Measurements from ENCODE around the gene LRRC8E.
A peak's percentile ranks its signal among the peaks of the same experiment; 100 is the strongest.

- TF ChIP-seq STAT1 (conservative IDR thresholded peaks at IDR 0.05), result no peak
- TF ChIP-seq EGR1 (IDR thresholded peaks at IDR 0.05; ENCODE audit: borderline replicate concordance in 1 of 2, low read depth in 2 of 2, low read length in 2 of 2), result no peak
- TF ChIP-seq FOS (IDR thresholded peaks at IDR 0.05; ENCODE audit: borderline replicate concordance, extremely low read depth, insufficient read length), result no peak
- no peak for TF ChIP-seq MEF2A (IDR thresholded peaks at IDR 0.05; ENCODE audit: insufficient read depth, low read depth, low read length)
- no peak for TF ChIP-seq EZH2 (IDR thresholded peaks at IDR 0.05; ENCODE audit: borderline replicate concordance, control insufficient read depth, low read depth, low read length)
- no peak for TF ChIP-seq TAF1 (IDR thresholded peaks at IDR 0.05; ENCODE audit: borderline replicate concordance, low read depth, low read length)
- TF ChIP-seq CTCF (IDR thresholded peaks at IDR 0.05 in 2 of 3, conservative IDR thresholded peaks at IDR 0.05 in 1 of 3; ENCODE audit: control insufficient read depth in 2 of 3, extremely low read depth in 1 of 3, insufficient read depth in 1 of 3, low read depth in 3 of 3, low read length in 3 of 3), result no peak
- TF ChIP-seq POLR2A (IDR thresholded peaks at IDR 0.05; ENCODE audit: low read depth, low read length), result peak; percentile 18; the same call in 1 of the 2 replicates
- TF ChIP-seq NBN (IDR thresholded peaks at IDR 0.05), result no peak
- no peak for TF ChIP-seq CHD4 (IDR thresholded peaks at IDR 0.05)
- TF ChIP-seq GABPA (IDR thresholded peaks at IDR 0.05; ENCODE audit: low read depth), result no peak
- TF ChIP-seq NR2C1 (IDR thresholded peaks at IDR 0.05), result no peak
Observed at GRCh38 chr19:7905859-7906258, 17.5 kb downstream of the LRRC8E start.
